ENCODE data around the gene NOP16.

- TF ChIP-seq REST (IDR thresholded peaks at IDR 0.05; ENCODE audit: low read depth) (no peak), EP300 (IDR thresholded peaks at IDR 0.05; ENCODE audit: borderline replicate concordance) (no peak), TAF1 (IDR thresholded peaks at IDR 0.05; ENCODE audit: low read depth) (no peak), EGR1 (IDR thresholded peaks at IDR 0.05) (no peak), CEBPB (IDR thresholded peaks at IDR 0.05) (no peak), TCF12 (IDR thresholded peaks at IDR 0.05; ENCODE audit: low read depth) (no peak), NFIC (IDR thresholded peaks at IDR 0.05) (no peak), RAD21 (IDR thresholded peaks at IDR 0.05; ENCODE audit: low read depth) (no peak), CREB1 (IDR thresholded peaks at IDR 0.05; ENCODE audit: low read depth) (no peak), YY1 (IDR thresholded peaks at IDR 0.05; ENCODE audit: low read depth) (no peak), TEAD4 (IDR thresholded peaks at IDR 0.05) (no peak)
- TF ChIP-seq, protein P1, sequence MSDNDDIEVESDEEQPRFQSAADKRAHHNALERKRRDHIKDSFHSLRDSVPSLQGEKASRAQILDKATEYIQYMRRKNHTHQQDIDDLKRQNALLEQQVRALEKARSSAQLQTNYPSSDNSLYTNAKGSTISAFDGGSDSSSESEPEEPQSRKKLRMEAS (IDR thresholded peaks at IDR 0.05), result no peak
These were observed 6.4 kb downstream of the NOP16 start for GRCh38 chr5:176381979-176382378.
